GM19035 (cell line): ENCODE measurements around the gene ITIH2.
"Not testable (repeated sequence)": the region's sequence is repeated elsewhere in the genome, so short reads cannot be mapped to it uniquely, and the experiment has no call there.

Experiments
- ATAC-seq: cut with Tn5 transposase; IDR thresholded peaks from one replicate; pipeline ENCODE4 v1.9.1; 2021; ENCODE audit not compliant: unreplicated experiment

The ITIH2 gene, protein sequence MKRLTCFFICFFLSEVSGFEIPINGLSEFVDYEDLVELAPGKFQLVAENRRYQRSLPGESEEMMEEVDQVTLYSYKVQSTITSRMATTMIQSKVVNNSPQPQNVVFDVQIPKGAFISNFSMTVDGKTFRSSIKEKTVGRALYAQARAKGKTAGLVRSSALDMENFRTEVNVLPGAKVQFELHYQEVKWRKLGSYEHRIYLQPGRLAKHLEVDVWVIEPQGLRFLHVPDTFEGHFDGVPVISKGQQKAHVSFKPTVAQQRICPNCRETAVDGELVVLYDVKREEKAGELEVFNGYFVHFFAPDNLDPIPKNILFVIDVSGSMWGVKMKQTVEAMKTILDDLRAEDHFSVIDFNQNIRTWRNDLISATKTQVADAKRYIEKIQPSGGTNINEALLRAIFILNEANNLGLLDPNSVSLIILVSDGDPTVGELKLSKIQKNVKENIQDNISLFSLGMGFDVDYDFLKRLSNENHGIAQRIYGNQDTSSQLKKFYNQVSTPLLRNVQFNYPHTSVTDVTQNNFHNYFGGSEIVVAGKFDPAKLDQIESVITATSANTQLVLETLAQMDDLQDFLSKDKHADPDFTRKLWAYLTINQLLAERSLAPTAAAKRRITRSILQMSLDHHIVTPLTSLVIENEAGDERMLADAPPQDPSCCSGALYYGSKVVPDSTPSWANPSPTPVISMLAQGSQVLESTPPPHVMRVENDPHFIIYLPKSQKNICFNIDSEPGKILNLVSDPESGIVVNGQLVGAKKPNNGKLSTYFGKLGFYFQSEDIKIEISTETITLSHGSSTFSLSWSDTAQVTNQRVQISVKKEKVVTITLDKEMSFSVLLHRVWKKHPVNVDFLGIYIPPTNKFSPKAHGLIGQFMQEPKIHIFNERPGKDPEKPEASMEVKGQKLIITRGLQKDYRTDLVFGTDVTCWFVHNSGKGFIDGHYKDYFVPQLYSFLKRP

DNA sequence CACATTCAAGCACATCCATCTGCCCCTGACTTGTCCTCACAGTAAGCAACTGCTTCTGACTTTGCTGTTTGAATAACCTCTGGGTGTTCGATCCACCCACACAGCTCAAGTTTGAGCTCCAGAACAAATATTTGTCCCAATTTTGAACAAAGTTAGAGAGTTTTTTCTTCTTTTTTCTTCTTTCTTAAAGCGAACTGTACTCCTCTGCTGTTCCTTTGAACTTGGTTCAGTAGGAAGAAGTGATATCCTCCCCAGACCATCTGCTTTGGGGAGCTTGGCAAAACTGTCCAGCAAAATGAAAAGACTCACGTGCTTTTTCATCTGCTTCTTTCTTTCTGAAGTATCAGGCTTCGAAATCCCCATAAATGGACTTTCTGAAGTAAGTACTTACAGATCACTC is at the start of gene ITIH2:
ITIH2 (plus strand) TSS at position 177 of the 400 bp plus-strand sequence; CDS start at position 296, 119 bp downstream.
- no peak for ATAC-seq

DNA sequence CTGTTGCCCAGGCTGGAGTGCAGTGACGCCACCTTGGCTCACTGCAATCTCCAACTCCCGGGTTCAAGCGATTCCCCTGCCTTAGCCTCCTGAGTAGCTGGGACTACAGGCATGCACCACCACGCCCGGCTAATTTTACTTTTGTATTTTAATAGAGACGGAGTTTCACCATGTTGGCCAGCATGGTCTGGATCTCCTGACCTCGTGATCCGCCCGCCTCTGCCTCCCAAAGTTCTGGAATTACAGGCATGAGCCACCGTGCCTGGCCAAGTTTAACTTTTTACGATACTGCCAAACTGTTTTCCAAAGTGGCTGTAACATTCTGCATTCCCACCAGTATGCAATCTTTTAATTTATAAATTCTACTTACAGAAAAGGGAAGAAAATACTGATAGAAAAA is 46.0 kb upstream of the ITIH2 start:
- ATAC-seq = not testable (repeated sequence)

DNA sequence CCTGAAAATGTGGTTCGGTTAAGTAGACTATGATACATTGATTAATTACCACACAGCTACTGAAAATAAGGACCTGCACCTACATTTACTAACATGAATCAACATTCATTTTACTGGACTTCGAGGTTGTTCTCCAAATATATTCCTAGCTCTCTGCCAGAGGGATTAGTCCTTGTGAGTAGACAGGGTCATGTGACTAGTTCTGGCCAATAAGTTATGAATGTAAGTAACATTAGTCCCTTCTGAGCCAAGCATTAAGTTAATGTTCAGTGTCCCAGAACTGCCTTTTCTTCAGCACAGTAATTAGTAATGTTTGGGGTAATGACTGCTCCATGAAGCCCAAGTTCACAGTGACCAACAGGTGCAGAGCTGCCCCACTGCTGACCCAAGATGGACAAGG is 45.6 kb upstream of the ITIH2 start:
- ATAC-seq = no peak

DNA sequence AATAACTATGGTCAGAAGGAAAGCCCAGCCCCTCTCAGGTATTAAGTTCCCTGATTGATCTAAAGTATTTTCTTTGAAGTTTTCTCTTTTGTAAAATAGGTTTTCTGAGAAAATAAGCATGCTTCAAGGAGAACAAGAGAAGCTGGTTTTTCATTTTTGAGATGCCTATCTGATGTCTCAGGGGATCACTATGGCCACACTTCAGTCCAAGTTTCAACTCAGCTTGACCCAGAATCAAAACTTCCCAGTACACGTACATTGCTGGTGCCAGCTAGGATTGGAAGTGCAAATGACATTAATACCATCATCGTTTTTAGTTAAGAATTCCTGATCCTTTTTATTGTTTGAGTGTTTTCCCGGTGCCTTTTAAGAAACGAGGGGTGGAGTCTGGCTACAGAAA is 43.6 kb upstream of the ITIH2 start:
- ATAC-seq = no peak

DNA sequence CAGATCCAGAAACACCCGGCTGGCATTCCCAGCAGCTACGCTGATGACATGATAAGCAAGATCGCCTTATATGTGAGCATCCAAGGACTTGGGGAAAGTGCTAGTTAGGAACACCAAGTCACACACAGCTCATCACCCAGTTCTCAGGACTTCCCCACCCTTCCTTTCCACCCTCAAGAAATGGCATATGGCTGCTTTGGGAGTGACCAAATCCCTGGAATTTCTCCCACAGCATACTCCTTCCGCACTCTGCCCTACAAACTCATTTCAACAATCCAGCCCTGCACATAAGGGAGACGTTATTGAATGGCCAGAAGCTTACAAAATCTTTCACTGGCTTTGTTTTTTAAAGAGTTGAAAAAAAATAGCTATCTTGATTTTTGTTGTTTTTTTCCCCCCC is 40.6 kb upstream of the ITIH2 start:
- ATAC-seq = no peak

DNA sequence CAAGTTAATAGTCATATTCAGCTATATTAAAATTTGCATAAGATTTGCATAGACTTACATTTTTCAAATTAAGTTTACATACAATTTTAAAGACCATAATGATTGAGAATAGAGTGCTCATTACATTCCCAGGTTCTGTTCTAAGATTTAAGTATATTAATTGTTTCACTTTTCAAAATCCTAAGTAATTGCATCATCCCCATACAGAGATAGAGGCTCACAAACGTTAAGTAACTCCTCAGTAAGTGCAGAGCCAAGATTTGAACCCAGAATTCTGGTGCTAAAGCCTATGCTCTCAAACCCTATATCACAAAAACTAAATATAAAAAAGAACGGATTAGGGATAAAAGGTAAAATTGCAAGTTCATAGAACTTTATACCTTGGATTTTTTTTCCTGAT is 38.4 kb upstream of the ITIH2 start:
- no peak for ATAC-seq

DNA sequence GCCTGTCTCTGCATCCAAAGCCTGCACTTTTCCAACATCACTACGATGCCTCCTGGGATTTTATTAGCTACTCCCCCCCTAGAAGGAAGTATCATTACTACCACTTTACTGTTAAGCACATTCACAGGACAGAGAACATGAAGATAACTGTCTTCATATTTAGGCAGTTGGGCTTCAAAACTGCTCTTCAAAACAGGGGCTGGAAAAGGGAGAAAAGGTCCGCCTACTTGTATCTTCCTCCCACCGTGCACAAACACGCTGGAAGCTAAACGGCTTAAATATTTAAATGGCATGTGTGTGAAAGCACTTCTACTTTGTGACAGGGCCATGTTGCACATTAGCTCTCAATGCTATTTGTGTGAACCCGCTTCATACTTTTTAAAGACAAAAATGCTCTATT is 37.3 kb upstream of the ITIH2 start:
- no peak for ATAC-seq

DNA sequence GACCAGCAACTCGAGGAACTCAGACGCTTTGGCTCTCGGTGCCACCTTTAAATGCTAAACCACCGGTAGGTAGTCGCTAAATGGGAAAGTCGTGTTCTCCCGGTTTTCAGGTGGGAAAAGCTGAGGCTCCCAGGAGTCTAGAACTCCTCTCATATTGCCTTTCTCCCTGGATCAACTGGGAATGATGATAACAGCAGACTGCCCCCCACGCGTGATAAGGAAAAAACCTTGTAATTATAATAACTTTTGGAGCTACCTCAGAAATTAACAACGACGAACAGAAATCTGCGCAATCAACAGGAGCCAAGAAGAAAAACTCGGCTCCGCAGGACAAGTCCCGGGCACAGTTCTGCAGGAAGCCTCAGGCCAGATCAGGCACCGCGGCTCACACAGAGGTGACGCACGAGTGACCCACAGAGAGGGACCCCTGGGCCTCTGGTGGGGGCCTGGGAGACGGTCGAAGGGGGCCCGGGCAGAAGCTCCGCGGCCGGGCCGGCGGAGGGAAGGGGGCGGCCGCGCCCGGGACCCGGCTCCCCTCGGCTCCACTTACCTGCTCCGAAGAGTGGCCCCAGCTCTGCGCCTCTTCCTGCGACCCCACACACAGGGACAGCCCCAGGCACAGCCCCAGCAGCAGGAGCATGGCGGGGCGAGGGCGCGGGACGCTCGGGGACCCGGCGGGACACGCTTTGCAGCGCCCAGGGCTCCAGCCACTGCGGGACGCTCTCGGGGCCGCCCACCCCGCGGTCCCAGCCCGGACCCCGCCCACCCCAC is 36.7 kb upstream of the ITIH2 start, which contains the start of gene ITIH5:
ITIH5 (minus strand) TSS at position 714 of the 771 bp plus-strand sequence; CDS start at position 640, 74 bp downstream.
- ATAC-seq = no peak

DNA sequence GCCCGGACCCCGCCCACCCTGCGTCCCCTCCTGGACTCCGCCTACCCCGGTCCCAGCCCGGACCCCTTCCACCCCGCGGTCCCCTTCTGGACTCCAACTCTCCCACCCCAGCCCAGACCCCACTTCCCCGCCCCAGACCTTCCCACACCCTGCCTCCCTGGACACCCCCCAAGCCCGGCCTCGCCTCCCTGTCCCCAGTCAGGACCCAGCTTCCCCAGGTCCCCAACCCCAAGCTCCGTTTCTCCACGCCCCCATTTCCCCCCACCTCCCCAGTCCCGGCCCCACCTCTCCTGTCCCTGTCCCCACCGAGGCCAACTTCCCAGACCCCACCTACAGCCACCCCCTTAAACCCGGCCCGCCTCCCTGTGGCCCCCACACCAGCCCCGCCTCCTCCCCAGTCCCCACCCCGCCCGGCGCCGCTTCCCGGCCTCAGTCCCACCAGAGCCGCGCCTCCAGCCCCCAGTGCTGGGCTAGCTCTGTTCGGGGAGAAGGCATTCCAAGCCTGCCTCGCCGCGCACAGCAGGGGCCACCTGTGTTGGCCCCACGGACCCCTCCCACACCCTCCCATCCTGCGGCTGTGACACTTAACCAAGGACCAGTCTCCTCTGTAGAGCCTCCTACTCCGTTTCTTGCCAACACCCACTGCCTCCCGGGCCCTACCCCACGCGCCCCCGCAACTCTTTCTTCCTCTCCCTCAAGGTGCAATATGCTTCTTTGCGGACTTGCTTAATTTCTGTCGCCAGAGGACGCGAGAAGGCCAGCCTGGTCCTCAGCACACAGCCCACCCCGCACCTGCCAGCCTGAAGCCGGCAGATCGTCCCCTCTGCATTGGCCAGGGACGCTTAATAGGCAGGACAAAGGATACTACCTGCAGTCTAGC is 35.6 kb upstream of the ITIH2 start:
- ATAC-seq = no peak

DNA sequence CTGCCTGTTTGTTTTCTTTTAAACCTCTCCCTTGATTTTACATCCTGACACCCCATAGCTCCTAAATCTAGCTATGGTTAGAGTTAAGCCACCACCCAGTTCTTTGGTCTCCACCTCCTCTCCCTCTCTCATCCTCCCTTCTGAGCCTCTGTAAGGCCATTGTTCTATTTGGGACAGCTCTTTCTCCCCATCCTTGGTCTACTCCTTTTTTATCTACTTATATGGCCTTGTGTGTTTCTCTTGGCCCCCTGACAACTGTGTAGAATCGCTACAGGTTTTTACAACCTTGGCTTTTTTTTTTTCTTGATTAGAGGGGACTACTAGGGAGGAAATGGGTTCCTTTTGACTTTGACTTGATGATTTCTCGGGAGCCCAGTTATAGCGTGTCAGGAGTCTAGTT is 33.0 kb upstream of the ITIH2 start:
- ATAC-seq = no peak

DNA sequence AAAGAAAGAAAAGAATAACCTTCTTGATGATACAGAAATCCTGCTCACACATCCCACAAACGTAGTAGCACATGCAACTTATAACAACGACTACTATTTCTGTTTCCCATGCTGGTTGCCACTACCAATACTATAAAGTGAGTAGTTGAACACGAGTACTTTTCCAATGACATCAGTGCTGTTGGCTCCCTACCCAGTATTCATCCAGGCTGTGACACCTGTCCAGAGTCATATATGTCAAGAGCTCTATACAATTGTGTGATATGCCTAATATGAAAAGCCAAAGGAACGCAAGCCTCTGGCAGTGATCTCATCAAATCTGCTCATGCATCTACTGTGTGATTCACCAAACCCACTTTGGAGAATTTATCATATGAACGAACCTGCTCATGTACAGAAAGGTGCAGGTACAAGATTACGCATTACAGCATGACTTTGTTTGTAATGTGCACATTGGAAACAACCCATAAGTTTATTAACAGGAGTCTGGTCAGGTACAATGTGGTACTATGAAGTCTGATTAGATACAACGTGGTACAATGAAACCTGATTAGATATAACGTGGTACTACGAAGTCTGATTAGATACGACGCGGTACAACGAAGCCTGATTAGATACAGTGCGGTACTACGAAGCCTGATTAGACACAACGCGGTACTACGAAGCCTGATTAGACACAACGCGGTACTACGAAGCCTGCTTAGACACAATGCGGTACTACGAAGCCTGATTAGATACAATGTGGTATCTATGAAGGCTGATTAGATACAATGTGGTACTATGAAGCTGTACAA is 30.6 kb upstream of the ITIH2 start:
- no peak for ATAC-seq

DNA sequence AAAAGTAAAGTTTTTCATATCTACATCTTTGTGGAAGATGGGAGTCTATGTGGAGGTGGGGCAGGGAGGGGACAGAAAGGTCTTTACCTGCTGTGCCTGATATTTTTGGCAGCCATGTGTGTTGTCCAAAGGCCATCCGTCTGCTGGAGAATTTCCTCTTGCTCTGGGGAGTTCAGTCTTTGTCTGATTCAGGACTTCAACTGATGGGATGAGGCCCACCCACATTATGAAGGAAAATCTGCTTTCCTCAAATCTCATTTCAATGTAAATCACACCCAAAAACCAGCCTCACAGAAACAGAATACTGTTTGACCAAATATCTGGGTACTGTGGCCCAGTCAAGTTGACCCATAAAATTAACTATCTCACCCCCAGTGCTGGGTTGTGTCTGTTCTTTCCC is 23.9 kb upstream of the ITIH2 start:
- ATAC-seq = no peak

DNA sequence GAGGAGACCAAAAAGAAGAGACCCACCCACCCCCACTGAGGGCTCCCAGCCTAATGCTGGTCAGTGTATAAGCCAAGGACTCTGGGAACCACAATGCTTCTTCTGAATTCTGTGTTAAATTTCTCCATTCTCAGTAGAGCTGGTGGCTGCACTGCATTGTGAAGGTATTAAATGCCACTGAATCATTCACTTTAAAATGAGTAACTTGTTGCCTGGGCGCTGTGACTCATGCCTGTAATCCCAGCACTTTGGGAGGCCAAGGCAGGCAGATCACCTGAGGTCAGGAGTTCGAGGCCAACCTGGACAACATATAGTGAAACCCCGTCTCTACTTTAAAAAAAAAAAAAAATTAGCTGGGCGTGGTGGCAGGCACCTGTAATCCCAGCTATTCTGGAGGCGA is 23.0 kb upstream of the ITIH2 start:
- ATAC-seq = not testable (repeated sequence)

DNA sequence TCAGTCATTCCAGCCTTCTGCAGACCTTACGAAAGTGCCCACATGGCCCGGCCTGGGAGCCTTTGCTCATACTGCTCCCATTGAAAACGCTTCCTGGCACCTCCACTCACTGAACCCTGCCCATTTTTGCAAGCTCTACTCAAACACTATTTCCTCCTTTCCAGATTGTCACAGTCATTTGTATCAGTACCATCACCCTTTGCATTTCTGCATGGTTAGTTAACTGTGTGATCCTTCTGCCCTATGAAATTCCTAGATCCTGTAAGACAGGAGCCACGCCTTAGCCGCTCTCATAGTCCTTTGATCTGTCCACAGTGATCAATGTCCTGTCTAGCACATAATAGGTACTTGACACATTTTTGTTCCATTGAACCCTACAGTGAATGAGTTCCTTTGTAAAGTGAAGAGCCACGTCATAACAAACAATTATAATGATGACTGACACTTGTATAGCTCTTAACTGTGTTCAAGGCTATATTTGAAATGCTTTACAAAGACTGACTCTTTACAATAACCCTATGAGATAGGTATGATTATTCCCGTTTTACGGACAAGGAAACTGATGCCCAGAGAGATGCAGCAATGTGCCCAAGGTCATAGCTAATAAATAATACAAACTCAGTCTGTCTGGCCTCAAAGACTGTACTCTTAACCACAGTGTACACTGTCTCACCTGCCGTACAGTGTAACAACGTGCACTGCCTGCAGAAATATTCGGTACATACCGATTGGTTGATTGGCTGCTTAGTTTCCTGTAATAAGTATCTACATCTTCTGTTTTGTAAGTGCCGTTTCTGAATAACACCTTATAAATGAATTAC is 16.6 kb upstream of the ITIH2 start:
- no peak for ATAC-seq

DNA sequence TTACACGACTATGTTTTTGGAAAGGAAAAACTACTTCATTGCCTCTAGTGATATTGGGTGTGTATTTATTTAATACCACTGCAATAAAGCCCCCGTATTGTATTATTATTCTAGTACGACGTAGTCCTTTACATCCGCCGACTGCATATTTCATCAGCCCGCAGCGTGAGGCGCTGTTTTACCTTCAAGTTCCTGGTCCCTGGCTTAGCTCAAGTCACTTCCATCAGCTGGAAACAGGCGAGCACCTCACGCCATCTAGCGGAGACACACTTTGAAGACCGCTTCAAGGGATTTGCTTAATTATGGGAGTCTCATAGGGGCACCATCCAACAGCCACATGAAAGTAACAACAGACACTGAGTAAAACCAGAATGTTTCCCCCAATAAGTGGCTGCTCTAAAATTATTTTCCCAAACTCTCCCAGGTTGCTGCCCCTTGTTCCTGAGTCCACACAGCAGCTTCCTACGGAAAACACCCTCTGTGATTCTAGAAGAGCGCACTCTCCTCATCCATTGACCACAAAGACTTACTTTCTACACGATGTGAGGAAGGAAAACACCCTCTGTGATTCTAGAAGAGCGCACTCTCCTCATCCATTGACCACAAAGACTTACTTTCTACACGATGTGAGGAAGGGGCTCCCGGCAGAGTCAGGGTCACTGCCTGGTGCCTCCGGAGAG is 15.7 kb upstream of the ITIH2 start:
- ATAC-seq = peak; percentile 97

DNA sequence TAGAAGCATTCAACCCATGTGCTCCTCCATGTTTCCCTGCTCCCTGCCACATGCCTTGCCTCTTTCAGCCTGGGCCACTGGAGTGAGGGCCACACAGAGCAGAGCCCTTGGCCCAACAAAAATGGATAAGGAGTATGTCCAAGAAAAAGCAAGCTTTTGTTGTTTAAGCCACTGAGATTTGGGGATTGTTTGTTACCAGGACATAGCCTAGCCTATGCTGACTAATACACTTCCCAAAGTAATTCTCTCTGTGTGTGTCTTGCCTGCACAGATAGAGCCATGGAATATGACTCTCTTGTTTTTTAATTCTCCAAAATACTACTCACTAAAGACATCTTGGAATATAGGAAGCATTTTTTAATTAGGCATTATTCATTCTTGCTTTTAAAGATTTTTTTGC is 13.5 kb upstream of the ITIH2 start:
- no peak for ATAC-seq

DNA sequence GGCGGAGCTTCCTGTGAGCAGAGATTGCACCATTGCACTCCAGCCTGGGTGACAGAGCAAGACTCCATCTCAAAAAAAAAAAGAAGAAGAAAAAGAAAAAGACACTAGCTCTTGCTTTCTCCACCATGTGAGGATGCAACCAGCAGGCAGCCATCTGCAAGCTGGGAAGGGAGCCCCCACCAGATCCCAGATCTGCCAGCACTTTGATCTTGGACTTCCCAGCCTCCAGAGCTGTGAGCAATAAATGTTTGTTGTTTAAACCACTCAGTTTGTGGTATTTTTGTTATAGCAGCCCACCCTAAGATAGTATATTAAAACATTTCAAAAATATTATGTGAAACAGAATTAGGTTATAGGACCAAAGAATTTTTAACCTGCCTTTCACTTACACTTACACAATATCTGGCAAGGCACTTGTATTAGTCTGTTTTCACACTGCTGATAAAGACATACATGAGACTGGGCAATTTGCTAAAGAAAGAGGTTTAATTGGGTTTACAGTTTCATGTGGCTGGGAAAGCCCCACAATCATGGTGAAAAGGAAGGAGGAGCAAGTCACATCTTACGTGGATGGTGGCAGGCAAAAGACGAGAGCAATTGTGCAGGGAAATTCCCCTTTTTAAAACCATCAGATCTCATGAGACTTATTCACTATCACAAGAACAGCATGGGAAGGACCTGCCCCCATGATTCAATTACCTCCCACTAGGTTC is 12.1 kb upstream of the ITIH2 start:
- not testable (repeated sequence) for ATAC-seq
